ENCODE data around the gene CBY2.

CBY2 gene

GRCh38 chr13:45688577-45688976 is 13.5 kb upstream of the CBY2 start:
- H3K27me3 ChIP-seq (ENCODE audit: insufficient read depth, poor library complexity, severe bottlenecking) = no peaks in the 10 kb centered on the region
- TF ChIP-seq GABPA (IDR thresholded peaks at IDR 0.05; ENCODE audit: low read depth) (no peak), POLR2AphosphoS5 (IDR thresholded peaks at IDR 0.05; ENCODE audit: low read depth) (no peak), CTCF (IDR thresholded peaks at IDR 0.05; ENCODE audit: insufficient read depth, low read length) (no peak), REST (IDR thresholded peaks at IDR 0.05; ENCODE audit: insufficient replicate concordance, low read depth) (no peak), SPI1 (IDR thresholded peaks at IDR 0.05; ENCODE audit: borderline replicate concordance, low read depth) (no peak)
- no peak overlapping the region for H3K27ac ChIP-seq (replicated peaks)
- no peak for DNase-seq (ENCODE audit: low read depth in 1 of 2, low spot score in 1 of 2)
- no peak overlapping the region for H3K4me3 ChIP-seq (replicated peaks; ENCODE audit: insufficient read depth, low read length)

GRCh38 chr13:45690636-45691035 is 11.5 kb upstream of the CBY2 start:
- Histone ChIP-seq H3K4me3 (replicated peaks; ENCODE audit: insufficient read depth, low read length) (no peak overlapping the region), H3K27ac (replicated peaks) (no peak overlapping the region), H3K27me3 (ENCODE audit: insufficient read depth, poor library complexity, severe bottlenecking) (no peaks in the 10 kb centered on the region)
- no peak for TF ChIP-seq POLR2AphosphoS5 (IDR thresholded peaks at IDR 0.05; ENCODE audit: low read depth)
- TF ChIP-seq CTCF (IDR thresholded peaks at IDR 0.05; ENCODE audit: insufficient read depth, low read length) = no peak
- no peak for TF ChIP-seq REST (IDR thresholded peaks at IDR 0.05; ENCODE audit: insufficient replicate concordance, low read depth)
- no peak for TF ChIP-seq GABPA (IDR thresholded peaks at IDR 0.05; ENCODE audit: low read depth)
- no peak for TF ChIP-seq SPI1 (IDR thresholded peaks at IDR 0.05; ENCODE audit: borderline replicate concordance, low read depth)
- DNase-seq (ENCODE audit: low read depth in 1 of 2, low spot score in 1 of 2) = no peak

GRCh38 chr13:45691251-45691650 is 10.9 kb upstream of the CBY2 start:
- H3K4me3 ChIP-seq (replicated peaks; ENCODE audit: insufficient read depth, low read length) = no peak overlapping the region
- no peak for DNase-seq (ENCODE audit: low read depth in 1 of 2, low spot score in 1 of 2)
- H3K27ac ChIP-seq (replicated peaks) = no peak overlapping the region
- H3K27me3 ChIP-seq (ENCODE audit: insufficient read depth, poor library complexity, severe bottlenecking) = no peaks in the 10 kb centered on the region
- TF ChIP-seq GABPA (IDR thresholded peaks at IDR 0.05; ENCODE audit: low read depth) (no peak), SPI1 (IDR thresholded peaks at IDR 0.05; ENCODE audit: borderline replicate concordance, low read depth) (no peak), POLR2AphosphoS5 (IDR thresholded peaks at IDR 0.05; ENCODE audit: low read depth) (no peak), REST (IDR thresholded peaks at IDR 0.05; ENCODE audit: insufficient replicate concordance, low read depth) (no peak)

Measured in HL-60 (cell line).